CD4-positive, alpha-beta T cell treated with Interferon gamma for 1 hour (primary cell): ENCODE measurements around the gene ZNF846.
"Not testable (repeated sequence)": the region's sequence is repeated elsewhere in the genome, so short reads cannot be mapped to it uniquely, and the experiment has no call there.

Experiments
- DNase-seq: peaks from one replicate; pipeline ENCODE4 v3.0.0-alpha.2; 2020

Gene ZNF846

DNA sequence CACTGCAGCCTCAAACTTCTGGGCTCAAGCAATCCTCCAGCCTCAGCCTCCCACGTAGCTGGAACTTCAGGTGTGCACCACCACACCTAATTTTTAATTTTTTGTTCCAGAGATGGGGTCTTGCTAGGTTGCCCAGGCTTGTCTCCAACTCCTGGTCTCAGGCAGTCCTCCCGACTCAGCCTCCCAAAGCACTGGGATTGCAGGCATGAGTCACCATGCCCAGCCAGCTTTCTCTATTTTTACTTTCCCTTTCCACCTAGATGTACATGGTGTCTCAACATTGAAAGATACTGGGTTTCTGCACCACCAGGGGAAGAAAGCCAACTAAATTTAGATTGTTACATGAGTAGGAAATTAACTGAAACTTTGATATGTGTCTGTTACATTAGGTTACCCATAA, 13.8 kb upstream of the ZNF846 start:
- no peak for DNase-seq

DNA sequence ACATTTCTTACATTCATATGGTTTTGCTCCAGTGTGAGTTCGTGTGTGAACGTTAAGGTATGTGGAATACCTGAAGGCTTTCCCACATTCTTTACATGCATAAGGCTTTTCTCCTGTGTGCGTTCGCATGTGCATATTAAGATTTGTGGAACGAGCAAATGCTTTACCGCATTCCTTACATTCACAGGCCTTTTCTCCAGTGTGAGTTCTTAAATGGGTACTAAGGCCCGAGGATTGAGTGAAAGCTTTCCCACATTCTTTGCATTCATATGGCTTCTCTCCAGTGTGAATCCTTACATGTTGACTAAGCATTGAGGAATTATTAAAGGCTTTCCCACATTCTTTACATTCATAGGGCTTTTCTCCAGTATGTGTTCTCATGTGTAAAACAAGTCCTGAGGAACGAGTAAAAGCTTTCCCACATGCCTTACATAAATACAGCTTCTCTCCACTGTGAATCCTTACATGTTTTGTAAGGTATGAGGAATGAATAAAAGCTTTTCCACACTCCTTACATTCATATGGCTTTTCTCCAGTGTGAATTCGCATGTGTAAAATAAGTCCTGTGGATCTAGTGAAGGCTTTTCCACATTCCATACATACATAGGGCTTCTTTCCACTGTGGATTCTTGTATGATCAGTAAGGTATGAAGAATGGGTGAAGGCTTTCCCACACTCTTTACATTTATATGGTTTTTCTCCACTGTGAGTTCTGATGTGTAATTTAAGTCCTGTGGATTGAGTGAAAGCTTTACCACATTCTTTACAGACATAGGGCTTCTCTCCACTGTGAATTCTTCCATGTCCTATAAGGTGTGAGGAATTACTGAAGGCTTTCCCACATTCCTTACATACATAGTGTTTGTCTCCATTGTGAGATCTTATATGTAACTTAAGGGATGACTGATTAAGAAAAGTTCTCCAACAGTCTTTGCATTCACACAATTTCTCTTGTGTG, 10.7 kb downstream of the ZNF846 start:
- no peak for DNase-seq

- no peak for DNase-seq
Observed at GRCh38 chr19:9752701-9753443, 15.7 kb downstream of the ZNF846 start.

- DNase-seq, result no peak
Observed at GRCh38 chr19:9751446-9751845, 17.1 kb downstream of the ZNF846 start.

- DNase-seq, result no peak
Observed at GRCh38 chr19:9741476-9742171, 26.9 kb downstream of the ZNF846 start.

- DNase-seq, result no peak
Observed at GRCh38 chr19:9735986-9736385, 32.6 kb downstream of the ZNF846 start.

GRCh38 chr19:9730056-9730455, 38.5 kb downstream of the ZNF846 start:
- not testable (repeated sequence) for DNase-seq

DNA sequence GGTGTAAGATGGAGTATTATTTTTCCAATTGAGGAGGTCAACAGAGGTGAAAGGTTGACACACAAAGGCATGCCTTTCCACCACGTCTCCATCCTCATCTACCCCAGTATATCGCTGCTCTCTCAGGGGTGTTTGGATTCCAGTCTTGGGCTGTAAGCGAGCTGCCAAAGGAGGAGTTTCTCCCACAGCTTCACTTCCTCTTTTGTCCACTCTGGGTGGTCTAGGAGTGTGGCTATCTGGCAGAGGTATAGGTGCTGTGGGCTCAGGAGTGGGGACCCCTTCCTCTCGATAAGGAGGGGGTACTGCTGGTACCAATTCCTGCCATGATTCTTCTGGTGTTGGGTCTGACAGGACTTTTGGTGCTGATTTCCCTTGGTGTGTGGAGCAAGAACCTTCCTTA, 39.4 kb downstream of the ZNF846 start:
- DNase-seq, result no peak

DNA sequence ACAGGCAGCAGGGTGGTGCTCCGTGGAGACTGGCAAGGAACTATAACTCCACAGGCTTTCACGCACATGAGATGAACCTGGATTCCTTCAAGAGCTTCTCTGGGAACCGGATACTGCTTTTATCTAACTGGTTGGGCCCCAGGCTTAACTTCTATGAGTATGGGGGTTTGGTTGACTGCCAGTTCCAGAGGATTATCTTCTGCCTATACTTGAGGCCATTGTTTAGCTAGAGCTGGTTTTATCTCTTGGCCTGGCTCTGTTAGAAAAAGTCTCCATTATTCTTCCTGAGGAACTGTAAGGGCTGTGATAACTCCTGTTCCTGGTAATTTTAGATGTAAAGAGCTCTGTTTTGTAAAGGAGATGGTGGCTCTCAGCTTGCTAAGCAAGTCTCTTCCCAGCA, 40.9 kb downstream of the ZNF846 start:
- no peak for DNase-seq

DNA sequence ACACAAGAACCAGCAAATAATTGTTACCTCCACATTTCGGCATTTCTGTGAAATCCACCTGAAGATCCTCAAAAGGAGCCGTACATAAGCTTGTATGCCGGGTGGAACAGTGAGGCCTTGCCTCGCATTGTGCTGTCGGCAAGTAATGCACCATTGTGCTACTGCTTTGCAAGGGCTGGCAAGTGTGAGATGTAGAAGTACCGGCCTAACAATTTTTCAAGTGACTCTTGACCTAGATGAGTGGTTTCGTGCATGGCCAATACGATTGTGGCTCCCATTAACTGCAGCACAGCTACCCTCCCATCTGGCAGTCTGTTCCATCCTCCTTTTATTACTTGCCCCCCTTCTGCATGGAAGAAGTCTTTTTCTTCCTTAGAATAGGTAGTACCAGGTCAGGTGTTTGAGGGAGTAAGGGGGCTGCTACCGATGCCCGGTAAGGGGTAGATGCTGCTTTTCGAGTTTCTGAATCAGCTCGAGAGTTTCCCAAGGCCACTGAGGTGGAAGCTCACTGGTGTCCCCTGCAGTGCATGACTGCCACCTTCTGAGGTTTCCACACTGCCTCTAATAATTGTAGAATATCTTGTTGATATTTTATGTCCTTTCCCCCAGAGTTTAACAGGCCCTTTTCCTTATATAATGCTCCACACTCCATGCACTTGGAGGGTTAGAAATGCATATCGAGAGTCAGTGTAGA, 42.9 kb downstream of the ZNF846 start:
- not testable (repeated sequence) for DNase-seq

DNA sequence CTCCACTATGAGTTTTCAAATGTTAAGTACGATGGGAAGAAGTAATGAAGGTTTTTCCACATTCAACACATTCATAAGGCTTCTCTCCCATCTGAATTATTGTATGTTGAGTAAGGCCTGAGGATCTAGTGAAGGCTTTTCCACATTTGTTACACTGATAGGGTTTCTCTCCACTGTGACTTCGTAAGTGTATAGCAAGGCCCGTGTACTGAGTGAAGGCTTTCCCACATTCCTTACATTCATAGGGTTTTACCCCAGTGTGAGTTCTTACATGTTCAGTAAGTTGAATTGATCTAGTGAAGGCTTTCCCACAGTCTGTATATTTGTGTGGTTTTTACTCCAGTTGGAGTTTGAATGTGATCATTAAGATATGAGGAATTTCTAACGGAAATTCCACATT, 44.4 kb downstream of the ZNF846 start:
- DNase-seq, result no peak

GRCh38 chr19:9721861-9722260, 46.7 kb downstream of the ZNF846 start:
- no peak for DNase-seq

GRCh38 chr19:9720541-9720940, 48.0 kb downstream of the ZNF846 start:
- DNase-seq, result no peak

GRCh38 chr19:9711815-9712214, 56.7 kb downstream of the ZNF846 start:
- DNase-seq, result no peak

DNA sequence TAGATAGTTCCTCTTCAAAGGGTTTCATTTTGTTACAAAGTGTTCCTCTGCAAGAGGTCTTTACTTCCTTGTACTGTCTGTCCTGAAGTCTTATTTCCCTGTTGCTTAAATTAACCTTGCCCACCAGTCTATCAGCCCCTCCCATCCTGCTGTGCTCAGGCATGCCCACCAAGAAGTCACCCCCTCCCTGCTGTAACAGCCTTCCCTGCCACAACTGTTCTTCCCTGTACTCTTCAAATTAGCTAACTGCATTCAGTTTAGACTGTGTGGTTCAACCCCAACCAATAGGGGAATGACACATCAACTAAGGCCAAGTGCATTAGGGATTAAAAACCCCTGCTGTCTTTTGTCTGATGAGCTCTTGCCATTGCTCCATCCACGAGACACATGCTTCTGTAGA, 59.2 kb downstream of the ZNF846 start:
- DNase-seq, result no peak

- DNase-seq, result no peak
Observed at GRCh38 chr19:9705836-9706235, 62.7 kb downstream of the ZNF846 start.

- no peak for DNase-seq
Observed at GRCh38 chr19:9702186-9702585, 66.4 kb downstream of the ZNF846 start.
